HCT116 (cell line): Measurements from ENCODE around the gene TRMT10C. TPM values are rescaled to one million over a fixed set of nuclear protein-coding genes. Genes with fewer than 3 reads are reported as not detected.
"Not testable (repeated sequence)": the region's sequence is repeated elsewhere in the genome, so short reads cannot be mapped to it uniquely, and the experiment has no call there.

ENCODE experiments used
- ATAC-seq: fragments of 200-7000 bp; cut with Tn5 transposase; 2 replicates; pipeline ENCODE4 v1.9.1; 2020; ENCODE audit warnings: mild to moderate bottlenecking, moderate library complexity
- BruUV-seq: library from RNA; stranded (reverse); fragments of 400-500 nt; replicated peaks from 2 replicates; lab custom pipeline; 2021; lab: Mats Ljungman, UMichigan
- CTCF ChIA-PET: fragments of 300-600 bp; sonication (Branson Sonifier 250); formaldehyde crosslinking; loops from one replicate; lab custom pipeline; 2021; ENCODE audit warnings: antibody characterized with exemption; lab: Charles Lee
- POLR2A ChIA-PET: fragments of 300-600, 350-600 bp; sonication (Branson Sonifier 250); formaldehyde crosslinking; loops from one replicate; lab custom pipeline; 2021; ENCODE audit warnings: antibody characterized with exemption; lab: Charles Lee
- RAD21 ChIA-PET, 2 experiments: fragments of 300-600 bp; sonication (Branson Sonifier 250); formaldehyde crosslinking; loops; one replicate each; lab custom pipeline; 2023; ENCODE audit warnings: low total read pairs in 2 of 2; ENCODE audit not compliant: uncharacterized antibody in 2 of 2, unreplicated experiment in 2 of 2, low non-redundant PET in 1 of 2; lab: Charles Lee
- DNase-seq: peaks from one replicate; pipeline ENCODE4 v3.0.0-alpha.2; 2010; ENCODE audit warnings: low read depth, low spot score
- H2AFZ ChIP-seq: fragments of 200-600 bp; shearing (Covaris generic), sonication (generic); 2 replicates; pipeline ENCODE4 v1.6.1; 2017; ENCODE audit warnings: low read depth, mixed run types, mixed read lengths, antibody characterized with exemption, low read length; ENCODE audit not compliant: poor library complexity, severe bottlenecking
- H3K27ac ChIP-seq: 2 replicates; pipeline ENCODE4 v1.5.1; 2012; ENCODE audit warnings: low read depth, low read length
- H3K27me3 ChIP-seq: fragments of 200-600 bp; sonication (generic); 2 replicates; pipeline ENCODE4 v1.6.1; 2016; ENCODE audit warnings: mixed run types, low read length, mixed read lengths; ENCODE audit not compliant: insufficient read depth
- H3K36me3 ChIP-seq, 2 experiments: fragments of 200-500 bp in 1 of 2; fragments of 200-600 bp in 1 of 2; sonication (Bioruptor generic) in 1 of 2; sonication (generic) in 1 of 2; 2 replicates each; pipeline versions ENCODE4 v1.5.1 to v1.6.1; 2014 to 2016; ENCODE audit warnings: low read length in 2 of 2, inconsistent platforms in 1 of 2, mixed read lengths in 1 of 2, mixed run types in 1 of 2; ENCODE audit not compliant: insufficient read depth in 2 of 2, control insufficient read depth in 1 of 2
- H3K4me1 ChIP-seq, 2 experiments: fragments of 200-600 bp in 1 of 2; sonication (generic) in 1 of 2; 2 replicates each; pipeline versions ENCODE4 v1.5.1 to v1.6.1; 2012 to 2017; ENCODE audit warnings: low read length in 2 of 2, inconsistent platforms in 1 of 2, mild to moderate bottlenecking in 1 of 2, mixed read lengths in 1 of 2, mixed run types in 1 of 2, moderate library complexity in 1 of 2; ENCODE audit not compliant: insufficient read depth in 2 of 2, control insufficient read depth in 1 of 2
- H3K4me2 ChIP-seq: fragments of 200-600 bp; sonication (generic); 2 replicates; pipeline ENCODE4 v1.6.1; 2017; ENCODE audit warnings: mixed run types, low read length, mixed read lengths
- H3K4me3 ChIP-seq, 2 experiments: fragments of 200-600 bp in 1 of 2; sonication (generic) in 1 of 2; replicated peaks in 1 of 2; 2 replicates each; pipeline ENCODE4 v1.5.1; 2011 to 2016; ENCODE audit warnings: low read length in 2 of 2, control low read depth in 1 of 2, low read depth in 1 of 2, mild to moderate bottlenecking in 1 of 2, mixed read lengths in 1 of 2, mixed run types in 1 of 2
- H3K79me2 ChIP-seq: fragments of 200-600 bp; sonication (generic); 2 replicates; pipeline ENCODE4 v1.6.1; 2017; ENCODE audit warnings: mild to moderate bottlenecking, mixed run types, low read length, moderate library complexity, mixed read lengths; ENCODE audit not compliant: insufficient read depth
- H3K9ac ChIP-seq: fragments of 200-600 bp; sonication (generic); 2 replicates; pipeline ENCODE4 v1.6.1; 2016; ENCODE audit warnings: low read length, mixed read lengths
- H3K9me2 ChIP-seq: fragments of 200-600 bp; sonication (generic), shearing (Covaris generic); 2 replicates; pipeline ENCODE4 v1.6.1; 2017; ENCODE audit warnings: mixed run types, mild to moderate bottlenecking, moderate library complexity; ENCODE audit not compliant: insufficient read depth
- H3K9me3 ChIP-seq, 2 experiments: fragments of 200-500 bp in 1 of 2; fragments of 200-600 bp in 1 of 2; sonication (Bioruptor generic) in 1 of 2; sonication (generic) in 1 of 2; 2 replicates each; pipeline ENCODE4 v1.6.1; 2014 to 2017; ENCODE audit warnings: low read length in 2 of 2, mixed read lengths in 2 of 2, inconsistent platforms in 1 of 2, low read depth in 1 of 2, mild to moderate bottlenecking in 1 of 2, mixed run types in 1 of 2, moderate library complexity in 1 of 2; ENCODE audit not compliant: control insufficient read depth in 1 of 2, insufficient read depth in 1 of 2
- H4K20me1 ChIP-seq: fragments of 200-600 bp; sonication (generic), shearing (Covaris generic); 2 replicates; pipeline ENCODE4 v1.6.1; 2017; ENCODE audit warnings: mixed run types, mild to moderate bottlenecking, moderate library complexity; ENCODE audit not compliant: insufficient read depth
- CBX3 ChIP-seq: IDR thresholded peaks from 2 replicates; pipeline ENCODE4 v1.6.1; 2012; ENCODE audit warnings: low read depth
- EGR1 ChIP-seq: IDR thresholded peaks from 2 replicates; pipeline ENCODE4 v1.6.1; 2012; ENCODE audit warnings: low read depth
- ELF1 ChIP-seq: IDR thresholded peaks from 2 replicates; pipeline ENCODE4 v1.6.1; 2012; ENCODE audit warnings: low read depth, borderline replicate concordance
- EZH2 ChIP-seq: fragments of 200-600 bp; sonication (generic); IDR thresholded peaks from 2 replicates; pipeline ENCODE4 v1.6.1; 2017; ENCODE audit warnings: antibody characterized with exemption, mixed run types
- EZH2phosphoT487 ChIP-seq: fragments of 200-600 bp; IDR thresholded peaks from 2 replicates; pipeline ENCODE4 v1.6.1; 2018; ENCODE audit warnings: antibody characterized with exemption, borderline replicate concordance
- POLR2A ChIP-seq: IDR thresholded peaks from 2 replicates; pipeline ENCODE4 v1.7.0; 2011; ENCODE audit warnings: borderline replicate concordance; ENCODE audit not compliant: insufficient read depth, insufficient read length; ENCODE audit errors: extremely low read depth
- RAD21 ChIP-seq: IDR thresholded peaks from 2 replicates; pipeline ENCODE4 v1.6.1; 2012; ENCODE audit warnings: low read depth, mild to moderate bottlenecking
- SP1 ChIP-seq: IDR thresholded peaks from 2 replicates; pipeline ENCODE4 v1.6.1; 2012; ENCODE audit warnings: low read depth
- SRF ChIP-seq: IDR thresholded peaks from 2 replicates; pipeline ENCODE4 v1.6.1; 2012; ENCODE audit warnings: low read depth
- TCF7L2 ChIP-seq: IDR thresholded peaks from 2 replicates; pipeline ENCODE4 v1.7.0; 2011; ENCODE audit warnings: borderline replicate concordance, inconsistent platforms; ENCODE audit not compliant: insufficient read depth, insufficient read length; ENCODE audit errors: extremely low read depth
- YY1 ChIP-seq: IDR thresholded peaks from 2 replicates; pipeline ENCODE4 v1.6.1; 2011; ENCODE audit warnings: low read length, low read depth, moderate library complexity, mild to moderate bottlenecking; ENCODE audit not compliant: insufficient replicate concordance; ENCODE audit errors: extremely low read depth
- intact Hi-C: fragments of 100-400 bp; cut with micrococcal nuclease; formaldehyde crosslinking; loops from 2 replicates; pipeline ENCODE4 v1.10.0; 2022
- total RNA-seq: library from RNA; stranded (reverse); gene quantifications from one replicate; pipeline ENCODE4 v1.2.1, GENCODE V29; 2021; ENCODE audit not compliant: unreplicated experiment
- TF ChIP-seq, protein P1 (sequence below): IDR thresholded peaks from 2 replicates; pipeline ENCODE4 v1.6.1; 2011; ENCODE audit warnings: mild to moderate bottlenecking, low read length, moderate library complexity; ENCODE audit not compliant: insufficient replicate concordance; ENCODE audit errors: extremely low read depth
- TF ChIP-seq, protein P2 (sequence below): IDR thresholded peaks from 2 replicates; pipeline ENCODE4 v1.6.1; 2012
- TF ChIP-seq, protein P3 (sequence below): IDR thresholded peaks from 2 replicates; pipeline ENCODE4 v1.6.1; 2012

The TRMT10C gene
- total RNA-seq, 1 experiment from 2014 or later: 36.4 TPM

DNA sequence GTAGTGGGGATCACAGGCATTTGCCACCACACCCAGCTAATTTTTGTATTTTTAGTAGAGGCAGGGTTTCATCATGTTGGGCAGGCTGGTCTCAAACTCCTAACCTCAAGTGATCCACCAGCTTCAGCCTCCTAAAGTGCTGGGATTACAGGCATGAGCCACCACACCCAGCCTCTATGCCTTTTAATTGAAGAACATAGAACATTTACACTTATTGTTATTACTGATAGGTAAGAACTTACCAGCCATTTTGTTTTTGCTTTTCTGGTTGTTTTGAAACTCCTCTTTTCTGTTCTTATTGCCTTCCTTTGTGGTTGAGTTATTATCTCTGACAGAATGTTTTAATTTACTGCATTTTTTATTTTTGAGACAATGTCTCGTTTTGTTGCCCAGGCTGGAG lies 41.5 kb downstream of the TRMT10C start (continued):
- TF ChIP-seq, protein P1, sequence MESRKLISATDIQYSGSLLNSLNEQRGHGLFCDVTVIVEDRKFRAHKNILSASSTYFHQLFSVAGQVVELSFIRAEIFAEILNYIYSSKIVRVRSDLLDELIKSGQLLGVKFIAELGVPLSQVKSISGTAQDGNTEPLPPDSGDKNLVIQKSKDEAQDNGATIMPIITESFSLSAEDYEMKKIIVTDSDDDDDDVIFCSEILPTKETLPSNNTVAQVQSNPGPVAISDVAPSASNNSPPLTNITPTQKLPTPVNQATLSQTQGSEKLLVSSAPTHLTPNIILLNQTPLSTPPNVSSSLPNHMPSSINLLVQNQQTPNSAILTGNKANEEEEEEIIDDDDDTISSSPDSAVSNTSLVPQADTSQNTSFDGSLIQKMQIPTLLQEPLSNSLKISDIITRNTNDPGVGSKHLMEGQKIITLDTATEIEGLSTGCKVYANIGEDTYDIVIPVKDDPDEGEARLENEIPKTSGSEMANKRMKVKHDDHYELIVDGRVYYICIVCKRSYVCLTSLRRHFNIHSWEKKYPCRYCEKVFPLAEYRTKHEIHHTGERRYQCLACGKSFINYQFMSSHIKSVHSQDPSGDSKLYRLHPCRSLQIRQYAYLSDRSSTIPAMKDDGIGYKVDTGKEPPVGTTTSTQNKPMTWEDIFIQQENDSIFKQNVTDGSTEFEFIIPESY: no peak
- TF ChIP-seq EZH2phosphoT487: no peak
- TF ChIP-seq, all 23 proteins: peak for 0

DNA sequence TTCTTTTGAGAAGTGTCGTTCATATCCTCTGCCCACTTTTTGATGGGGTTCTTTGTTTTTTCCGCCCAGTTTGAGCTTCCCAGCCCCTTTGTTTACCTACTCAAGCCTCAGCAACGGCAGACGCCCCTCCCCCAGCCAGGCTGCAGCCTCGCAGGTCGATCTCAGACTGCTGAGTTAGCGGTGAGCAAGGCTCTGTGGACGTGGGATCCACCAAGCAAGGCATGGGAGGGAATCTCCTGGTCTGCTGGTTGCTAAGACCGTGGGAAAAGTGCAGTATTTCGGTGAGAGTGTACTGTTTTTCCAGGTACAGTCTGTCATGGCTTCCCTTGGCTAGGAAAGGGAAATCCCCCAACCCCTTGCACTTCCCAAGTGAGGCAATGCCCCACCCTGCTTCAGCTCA lies 43.7 kb downstream of the TRMT10C start:
- POLR2A ChIA-PET, H3K4me1 ChIP-seq, H3K36me3 ChIP-seq, intact Hi-C loops, BruUV-seq, RAD21 ChIA-PET, H3K9ac ChIP-seq, H3K79me2 ChIP-seq, H2AFZ ChIP-seq, DNase-seq, H3K27me3 ChIP-seq, H3K9me2 ChIP-seq, H3K9me3 ChIP-seq, CTCF ChIA-PET, H3K4me3 ChIP-seq, H3K27ac ChIP-seq, H4K20me1 ChIP-seq, ATAC-seq, H3K4me2 ChIP-seq: not testable (repeated sequence)

DNA sequence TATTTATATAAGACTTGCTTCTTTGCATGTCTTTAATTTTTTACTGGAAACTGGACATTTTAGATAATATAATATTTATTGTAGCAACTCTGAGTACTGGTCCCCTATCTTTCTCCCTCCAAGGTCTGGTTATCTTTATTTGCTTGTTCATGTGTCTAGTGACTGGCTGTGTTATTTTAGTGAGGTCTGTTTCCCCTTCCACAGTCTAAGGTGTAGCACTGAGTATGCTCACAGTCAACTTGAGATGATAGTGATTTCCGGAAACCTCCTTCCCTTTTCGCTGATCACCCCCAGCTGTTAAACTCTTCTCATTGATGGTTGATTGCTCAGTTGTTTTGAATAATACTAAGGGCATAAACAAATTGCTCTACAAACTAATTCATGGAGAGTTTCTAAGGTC lies 49.4 kb downstream of the TRMT10C start:
- DNase-seq: no peak
- Histone ChIP-seq H3K36me3 (no peaks in the 10 kb centered on the region), H3K9ac (no peak overlapping the region), H3K9me3 (no peaks in the 10 kb centered on the region), H4K20me1 (no peaks in the 10 kb centered on the region), H3K4me2 (no peak overlapping the region), H3K4me1 (no peaks in the 10 kb centered on the region; a peak in 1 of 4 replicates), H3K79me2 (no peaks in the 10 kb centered on the region), H3K4me3 (no peak overlapping the region), H3K27me3 (no peaks in the 10 kb centered on the region), H3K27ac (no peak overlapping the region), H3K9me2 (no peaks in the 10 kb centered on the region), H2AFZ (no peak overlapping the region)
- BruUV-seq: no TSS peak
- CTCF ChIA-PET: no interaction called here
- intact Hi-C loops: no loop called here
- ATAC-seq: no peak
- RAD21 ChIA-PET: no interaction called here
- POLR2A ChIA-PET: no interaction called here
- TF ChIP-seq EZH2 (no peak), POLR2A (no peak), TCF7L2 (no peak), ELF1 (no peak), RAD21 (no peak), CBX3 (no peak), SRF (no peak), EGR1 (no peak), YY1 (no peak), SP1 (no peak)
- TF ChIP-seq, protein P2, sequence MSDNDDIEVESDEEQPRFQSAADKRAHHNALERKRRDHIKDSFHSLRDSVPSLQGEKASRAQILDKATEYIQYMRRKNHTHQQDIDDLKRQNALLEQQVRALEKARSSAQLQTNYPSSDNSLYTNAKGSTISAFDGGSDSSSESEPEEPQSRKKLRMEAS: no peak
- TF ChIP-seq, protein P3, sequence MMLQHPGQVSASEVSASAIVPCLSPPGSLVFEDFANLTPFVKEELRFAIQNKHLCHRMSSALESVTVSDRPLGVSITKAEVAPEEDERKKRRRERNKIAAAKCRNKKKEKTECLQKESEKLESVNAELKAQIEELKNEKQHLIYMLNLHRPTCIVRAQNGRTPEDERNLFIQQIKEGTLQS: no peak
